Embryonic facial prominence (tissue), 1 donor: ENCODE results near the gene XPOT.
A peak's percentile ranks its signal among the peaks of the same experiment; 100 is the strongest.
"Not testable (repeated sequence)": the region's sequence is repeated elsewhere in the genome, so short reads cannot be mapped to it uniquely, and the experiment has no call there.

Experiments
- DNase-seq: peaks from one replicate; pipeline ENCODE4 v3.0.0-alpha.2; 2016; ENCODE audit errors: extremely low spot score

Gene XPOT, protein sequence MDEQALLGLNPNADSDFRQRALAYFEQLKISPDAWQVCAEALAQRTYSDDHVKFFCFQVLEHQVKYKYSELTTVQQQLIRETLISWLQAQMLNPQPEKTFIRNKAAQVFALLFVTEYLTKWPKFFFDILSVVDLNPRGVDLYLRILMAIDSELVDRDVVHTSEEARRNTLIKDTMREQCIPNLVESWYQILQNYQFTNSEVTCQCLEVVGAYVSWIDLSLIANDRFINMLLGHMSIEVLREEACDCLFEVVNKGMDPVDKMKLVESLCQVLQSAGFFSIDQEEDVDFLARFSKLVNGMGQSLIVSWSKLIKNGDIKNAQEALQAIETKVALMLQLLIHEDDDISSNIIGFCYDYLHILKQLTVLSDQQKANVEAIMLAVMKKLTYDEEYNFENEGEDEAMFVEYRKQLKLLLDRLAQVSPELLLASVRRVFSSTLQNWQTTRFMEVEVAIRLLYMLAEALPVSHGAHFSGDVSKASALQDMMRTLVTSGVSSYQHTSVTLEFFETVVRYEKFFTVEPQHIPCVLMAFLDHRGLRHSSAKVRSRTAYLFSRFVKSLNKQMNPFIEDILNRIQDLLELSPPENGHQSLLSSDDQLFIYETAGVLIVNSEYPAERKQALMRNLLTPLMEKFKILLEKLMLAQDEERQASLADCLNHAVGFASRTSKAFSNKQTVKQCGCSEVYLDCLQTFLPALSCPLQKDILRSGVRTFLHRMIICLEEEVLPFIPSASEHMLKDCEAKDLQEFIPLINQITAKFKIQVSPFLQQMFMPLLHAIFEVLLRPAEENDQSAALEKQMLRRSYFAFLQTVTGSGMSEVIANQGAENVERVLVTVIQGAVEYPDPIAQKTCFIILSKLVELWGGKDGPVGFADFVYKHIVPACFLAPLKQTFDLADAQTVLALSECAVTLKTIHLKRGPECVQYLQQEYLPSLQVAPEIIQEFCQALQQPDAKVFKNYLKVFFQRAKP

DNA sequence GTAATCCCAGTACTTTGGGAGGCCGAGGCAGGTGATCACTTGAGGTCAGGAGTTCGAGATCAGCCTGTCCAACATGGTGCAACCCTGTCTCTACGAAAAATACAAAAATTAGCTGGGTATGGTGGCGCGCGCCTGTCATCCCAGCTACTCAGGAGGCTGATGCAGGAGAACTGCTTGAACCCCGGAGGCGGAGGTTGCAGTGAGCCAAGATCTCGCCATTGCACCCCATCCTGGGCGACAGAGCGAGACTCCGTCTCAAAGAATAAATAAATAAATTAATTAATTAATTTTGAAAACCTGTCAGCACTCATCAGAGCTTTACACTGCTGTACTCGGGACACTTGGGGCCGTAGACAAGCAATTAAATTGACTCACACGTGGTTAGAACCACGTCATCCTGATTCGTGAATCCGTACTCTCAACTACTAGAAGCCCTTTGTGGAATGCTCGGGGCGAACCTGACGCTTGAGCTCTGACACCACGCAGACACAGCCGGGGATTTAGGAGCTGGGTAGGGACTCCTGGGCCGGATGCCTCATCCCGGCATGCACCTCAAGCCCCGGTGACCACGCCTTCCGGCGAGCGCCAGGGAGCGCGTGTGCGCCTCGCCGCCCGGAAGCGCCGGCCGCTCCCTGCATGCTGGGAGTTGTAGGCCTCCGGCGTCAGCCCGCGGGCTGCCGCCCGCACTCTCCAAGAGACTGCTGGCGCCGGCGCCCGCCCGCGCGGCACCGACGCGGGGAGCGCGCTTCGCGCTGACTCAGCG is at the start of gene XPOT:
Gene XPOT (plus strand): TSS at position 686 of the 763 bp plus-strand sequence. CDS start 5,644 bp downstream, outside the sequence.
- DNase-seq, result peak; percentile 88

DNA sequence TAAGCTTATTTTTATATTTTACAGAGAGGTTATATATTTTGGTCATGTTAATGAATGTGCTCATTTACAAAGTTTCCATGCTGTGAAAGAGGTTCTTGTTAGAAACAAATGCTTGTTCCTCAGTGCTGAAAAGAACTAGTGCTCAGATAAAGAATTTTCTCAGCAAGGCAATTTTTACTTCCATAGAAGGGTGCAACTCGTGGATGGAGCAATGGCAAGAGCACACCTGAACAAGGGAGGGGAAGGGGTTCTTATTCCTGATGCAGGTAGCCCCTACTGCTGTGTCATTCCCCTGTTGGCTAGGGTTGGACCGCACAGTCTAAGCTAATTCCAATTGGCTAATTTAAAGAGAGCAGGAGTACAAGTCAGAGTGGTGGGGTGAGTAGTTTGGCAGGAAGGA is 48.0 kb upstream of the XPOT start:
- not testable (repeated sequence) for DNase-seq

DNA sequence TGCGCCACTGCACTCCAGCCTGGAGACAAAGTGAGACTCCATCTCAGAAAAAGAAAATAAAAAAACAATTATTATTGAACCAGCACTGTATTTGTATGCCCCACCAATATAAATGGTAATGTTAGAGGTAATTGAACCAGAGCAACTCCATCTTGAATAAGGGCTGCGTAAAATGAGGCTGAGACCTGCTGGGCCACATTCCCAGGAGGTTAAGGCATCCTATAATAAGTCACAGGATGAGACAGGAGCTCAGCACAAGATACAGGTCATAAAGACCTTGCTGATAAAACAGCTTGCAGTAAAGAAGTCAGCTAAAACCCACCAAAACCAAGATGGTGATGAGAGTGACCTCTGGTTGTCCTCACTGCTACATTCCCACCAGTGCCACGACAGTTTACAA is 43.0 kb upstream of the XPOT start:
- DNase-seq, result not testable (repeated sequence)

DNA sequence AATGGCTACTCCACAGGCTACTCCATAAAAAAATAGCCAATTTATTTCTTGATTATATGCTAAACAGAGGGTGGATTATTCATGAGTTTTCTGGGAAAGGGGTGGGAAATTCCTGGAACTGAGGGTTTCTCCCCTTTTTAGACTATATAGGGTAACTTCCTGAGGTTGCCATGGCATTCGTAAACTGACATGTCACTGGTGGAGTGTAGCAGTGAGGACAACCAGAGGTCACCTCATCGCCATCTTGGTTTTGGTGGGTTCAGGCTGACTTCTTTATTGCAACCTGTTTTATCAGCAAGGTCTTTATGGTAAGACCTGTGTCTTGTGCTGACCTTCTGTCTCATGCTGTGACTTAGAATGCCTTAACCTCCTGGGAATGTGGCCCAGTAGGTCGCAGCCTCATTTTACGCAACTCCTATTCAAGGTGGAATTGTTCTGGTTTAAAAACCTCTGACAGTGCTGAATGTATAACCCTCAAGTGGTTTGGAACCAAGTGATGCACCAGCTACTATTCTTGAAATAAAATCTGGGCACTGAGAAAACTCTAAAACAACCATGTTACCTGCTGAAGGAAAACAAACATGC is 41.4 kb upstream of the XPOT start:
- no peak for DNase-seq

DNA sequence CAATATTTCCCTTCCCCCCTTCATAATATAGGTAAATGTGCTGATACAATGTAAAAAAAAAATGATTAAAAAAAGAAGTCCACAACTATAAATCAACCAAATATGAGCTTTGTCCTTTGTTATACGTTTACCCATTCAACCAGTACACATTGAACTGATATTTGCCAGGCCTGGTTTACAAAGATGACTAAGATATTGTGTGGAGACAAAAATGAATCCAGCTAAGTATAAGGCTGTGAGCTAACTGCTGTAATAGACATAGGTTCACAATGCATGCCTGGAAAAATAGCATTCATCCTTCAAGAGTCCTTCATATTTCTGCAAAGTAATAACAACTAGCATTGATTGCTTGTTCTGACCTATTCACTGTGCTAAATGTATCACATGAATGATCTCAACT is 20.5 kb upstream of the XPOT start:
- no peak for DNase-seq

DNA sequence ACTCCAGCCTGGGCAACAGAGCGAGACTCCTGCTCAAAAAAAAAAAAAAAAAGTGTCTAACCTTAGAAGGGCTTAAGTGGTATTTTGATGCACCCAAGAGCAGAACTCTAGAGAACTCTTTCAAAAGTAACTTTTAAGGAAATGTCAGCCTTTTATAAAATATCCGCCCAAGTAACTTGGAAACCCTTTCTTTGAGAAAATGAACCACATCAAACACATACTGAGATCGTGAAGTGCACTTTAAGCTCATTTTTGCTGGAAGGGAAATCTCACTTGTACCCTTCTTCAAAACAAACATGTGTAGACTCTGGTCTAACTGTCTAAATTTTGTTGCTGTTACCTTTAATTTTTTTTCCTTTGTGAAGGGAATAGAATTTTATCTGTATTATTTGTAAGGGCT is 19.2 kb upstream of the XPOT start:
- DNase-seq, result no peak

DNA sequence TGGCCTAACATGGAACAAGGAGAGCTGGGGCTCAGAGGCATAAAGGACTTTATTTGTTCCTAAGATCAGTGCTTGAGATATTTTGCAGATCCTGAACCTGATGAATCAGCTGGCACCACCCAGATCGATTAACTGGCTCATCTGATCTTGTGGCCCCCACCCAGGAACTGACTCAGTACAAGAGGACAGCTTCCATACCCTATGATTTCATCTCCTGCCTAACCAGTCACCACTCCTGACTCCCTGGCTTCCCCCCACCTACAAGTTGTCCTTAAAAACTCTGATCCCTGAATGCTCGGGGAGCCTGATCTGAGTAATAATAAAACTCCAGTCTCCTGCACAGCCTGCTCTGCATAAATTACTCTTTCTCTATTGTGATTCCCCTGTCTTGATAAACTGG is 18.7 kb upstream of the XPOT start:
- DNase-seq, result no peak

DNA sequence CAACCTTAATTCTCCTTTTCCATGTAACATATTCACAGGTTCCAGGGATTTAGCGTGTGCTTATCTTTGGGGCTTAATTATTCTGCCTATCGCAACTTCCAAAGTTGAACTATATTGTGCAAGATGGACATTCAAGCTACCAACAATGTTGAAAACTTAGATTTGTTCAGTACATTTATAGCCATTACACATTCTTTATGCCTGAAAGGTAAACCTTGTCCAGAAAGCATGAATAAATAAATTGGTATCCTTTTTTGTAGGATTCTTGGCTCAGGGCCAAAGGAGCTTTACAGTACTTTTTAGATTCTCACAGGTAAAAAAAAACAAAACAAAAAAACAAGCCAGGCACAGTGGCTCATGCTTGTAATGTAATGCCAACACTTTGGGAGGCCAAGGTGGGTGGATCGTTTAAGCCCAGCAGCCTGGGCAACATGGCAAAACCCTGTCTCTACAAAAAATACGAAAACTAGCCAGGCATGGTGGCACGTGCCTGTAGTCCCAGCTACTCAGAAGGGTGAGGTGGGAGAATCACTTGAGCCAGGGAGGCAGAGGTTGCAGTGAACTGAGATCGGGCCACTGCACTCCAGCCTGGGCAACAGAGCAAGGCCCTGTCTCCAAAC is 16.9 kb upstream of the XPOT start:
- DNase-seq, result no peak

DNA sequence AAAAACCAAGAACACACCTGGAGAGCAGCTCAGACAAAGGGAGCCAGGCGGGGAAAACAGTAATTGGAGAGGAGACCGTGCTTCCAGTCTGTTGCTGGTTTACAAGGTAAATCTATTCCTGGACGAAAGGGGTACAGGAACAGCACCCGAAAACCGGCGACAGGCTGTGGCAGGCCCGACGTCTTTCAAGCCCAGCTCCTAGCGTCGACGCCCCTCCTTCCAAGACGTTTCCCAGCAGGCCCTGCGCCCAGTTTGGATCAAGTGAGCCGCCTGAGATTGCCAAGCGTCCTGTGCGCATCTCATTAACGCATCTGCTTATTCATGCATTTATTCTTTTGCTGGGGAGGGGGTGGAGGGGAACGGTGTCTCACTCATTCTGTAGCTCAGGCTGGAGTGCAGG is 15.0 kb upstream of the XPOT start:
- no peak for DNase-seq

DNA sequence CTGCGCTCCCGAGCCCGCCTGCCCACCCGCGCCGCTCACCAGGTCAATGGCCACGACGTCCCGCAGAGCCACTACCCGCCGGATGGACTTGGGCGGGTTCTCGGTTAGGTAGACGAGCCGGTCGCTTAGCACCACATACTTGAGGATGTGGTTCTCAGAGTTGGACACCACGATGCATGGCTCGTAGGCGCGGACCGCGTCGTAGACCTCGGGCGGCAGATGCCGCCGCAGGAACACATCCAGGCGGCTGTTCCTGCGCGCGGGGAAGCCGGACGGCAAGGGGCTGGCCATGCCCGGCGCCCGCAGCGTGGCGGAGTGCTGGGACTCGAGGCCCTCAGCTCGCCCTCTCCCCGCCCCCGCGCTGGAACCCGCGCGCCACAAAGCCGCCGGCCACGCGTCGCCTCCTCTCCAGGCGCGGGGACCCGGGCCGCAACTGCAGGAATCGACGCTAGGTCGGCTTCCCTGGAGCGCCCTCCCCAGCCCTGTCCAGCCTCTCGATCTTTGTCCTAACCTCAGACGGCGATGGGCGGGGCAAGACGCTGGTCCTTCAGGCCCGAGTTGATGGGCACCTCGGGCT is 13.8 kb upstream of the XPOT start, which contains the start of gene C12orf56:
Gene C12orf56 (minus strand): TSS at position 484 of the 577 bp plus-strand sequence. CDS start 193 bp downstream, at position 291.
- no peak for DNase-seq

DNA sequence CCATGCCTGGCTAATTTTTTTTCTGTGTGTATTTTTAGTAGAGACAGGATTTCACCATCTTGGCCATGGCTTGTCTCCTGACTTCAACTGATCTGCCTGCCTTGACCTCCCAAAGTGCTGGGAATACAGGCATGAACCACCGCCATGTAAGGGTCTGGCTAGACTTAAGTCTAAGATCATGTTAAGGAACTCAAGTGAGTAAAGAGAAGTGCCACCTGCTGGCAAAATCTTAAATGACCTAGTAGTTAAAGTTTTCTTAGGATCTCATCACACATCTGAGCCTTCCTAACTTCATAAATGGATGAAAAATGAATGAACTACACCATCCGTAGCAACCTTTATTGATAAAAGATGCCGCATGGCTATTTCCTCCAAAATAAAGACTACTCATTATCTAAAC is 12.0 kb upstream of the XPOT start:
- no peak for DNase-seq

DNA sequence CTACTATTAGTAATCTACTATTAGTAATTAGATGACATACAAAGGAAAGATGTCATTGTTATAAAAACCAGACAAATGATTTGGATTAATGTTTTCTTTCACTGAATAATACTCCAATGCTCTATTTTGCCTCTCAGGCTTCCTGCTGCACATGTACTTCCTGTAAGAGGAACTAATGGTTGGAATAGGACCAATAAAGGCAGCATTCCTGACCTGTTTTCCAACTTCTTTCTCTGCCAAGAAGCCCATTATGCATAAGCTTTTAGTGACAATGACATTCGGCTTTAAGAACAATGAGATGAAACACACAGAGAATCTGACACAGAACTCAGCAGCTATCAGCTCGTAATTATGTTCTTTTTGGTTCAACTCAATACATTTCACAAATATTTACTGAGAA is 8.5 kb upstream of the XPOT start:
- no peak for DNase-seq

DNA sequence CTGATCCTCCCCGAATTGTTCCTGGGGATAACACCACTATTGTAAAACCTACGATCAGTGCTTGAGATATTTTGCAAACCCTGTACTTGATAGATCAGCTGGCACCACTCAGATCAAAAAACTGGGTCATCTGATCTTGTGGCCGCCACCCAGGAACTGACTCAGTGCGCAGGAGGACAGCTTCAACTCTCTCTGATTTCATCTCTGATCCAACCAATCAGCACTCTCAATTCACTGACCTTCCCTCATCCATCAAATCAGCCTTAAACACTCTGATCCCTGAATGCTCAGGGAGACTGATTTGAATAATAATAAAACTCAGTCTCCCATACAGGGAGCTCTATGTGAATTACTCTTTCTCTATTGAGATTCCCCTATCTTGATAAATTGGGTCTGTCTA is 4.2 kb upstream of the XPOT start:
- no peak for DNase-seq

DNA sequence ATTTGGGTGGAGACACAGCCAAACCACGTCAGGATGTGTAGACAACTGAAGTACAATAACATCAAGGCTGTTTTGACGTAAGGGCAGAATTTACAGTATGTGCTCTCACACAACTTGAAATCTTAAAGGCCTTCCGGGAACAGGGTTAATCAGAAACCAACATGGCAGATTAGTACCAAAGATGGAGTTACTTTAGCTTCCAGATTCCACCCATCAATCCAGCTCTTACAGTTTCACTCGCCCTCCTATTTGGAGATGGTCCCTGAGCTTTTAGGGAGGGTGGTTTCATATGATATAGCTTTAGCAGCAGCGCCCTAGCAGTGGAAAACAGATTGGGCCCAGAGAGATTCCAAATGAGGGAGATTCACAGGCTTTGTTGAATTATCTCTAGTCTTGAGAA is 2.0 kb upstream of the XPOT start:
- DNase-seq, result no peak

DNA sequence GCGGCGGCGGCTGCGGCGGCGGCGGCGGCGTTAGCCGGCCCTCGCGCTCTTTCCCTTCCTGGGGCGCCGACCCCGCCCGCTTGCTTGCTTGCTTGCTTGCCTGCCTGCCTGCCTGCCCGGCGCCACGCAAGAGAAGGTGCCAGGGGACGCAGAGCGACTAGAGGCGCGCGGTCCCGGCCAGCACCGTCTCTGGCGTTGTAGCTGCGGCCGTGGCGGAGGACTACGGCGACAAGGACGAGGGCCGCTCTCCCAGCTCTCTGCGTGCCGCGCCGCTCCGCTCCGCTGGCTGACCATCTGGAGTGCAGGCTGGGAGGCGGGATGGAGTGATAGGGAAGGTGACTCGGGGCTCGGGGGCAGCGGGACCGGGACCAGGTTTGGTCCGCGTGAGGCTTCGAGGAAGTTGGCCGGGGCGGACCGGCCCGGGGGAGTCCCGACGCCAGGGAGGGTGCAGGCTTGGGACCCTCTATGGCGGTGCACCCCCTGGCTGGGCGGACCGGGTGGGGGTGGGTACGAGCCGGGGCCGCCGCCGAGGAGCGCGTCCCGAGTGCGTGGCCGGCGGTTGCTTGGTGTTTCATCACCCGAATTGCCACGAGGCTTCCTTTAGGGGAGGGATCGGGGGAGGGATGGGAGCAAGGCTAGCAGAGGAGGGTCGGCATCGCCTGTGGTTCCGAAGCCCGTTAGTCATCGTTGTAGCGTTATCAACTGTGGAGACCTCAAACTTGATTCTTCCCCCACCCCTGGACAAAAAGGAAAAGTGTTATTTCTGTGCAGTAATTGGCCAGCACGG is 471 bp downstream of the XPOT start:
- DNase-seq, result peak; percentile 17

DNA sequence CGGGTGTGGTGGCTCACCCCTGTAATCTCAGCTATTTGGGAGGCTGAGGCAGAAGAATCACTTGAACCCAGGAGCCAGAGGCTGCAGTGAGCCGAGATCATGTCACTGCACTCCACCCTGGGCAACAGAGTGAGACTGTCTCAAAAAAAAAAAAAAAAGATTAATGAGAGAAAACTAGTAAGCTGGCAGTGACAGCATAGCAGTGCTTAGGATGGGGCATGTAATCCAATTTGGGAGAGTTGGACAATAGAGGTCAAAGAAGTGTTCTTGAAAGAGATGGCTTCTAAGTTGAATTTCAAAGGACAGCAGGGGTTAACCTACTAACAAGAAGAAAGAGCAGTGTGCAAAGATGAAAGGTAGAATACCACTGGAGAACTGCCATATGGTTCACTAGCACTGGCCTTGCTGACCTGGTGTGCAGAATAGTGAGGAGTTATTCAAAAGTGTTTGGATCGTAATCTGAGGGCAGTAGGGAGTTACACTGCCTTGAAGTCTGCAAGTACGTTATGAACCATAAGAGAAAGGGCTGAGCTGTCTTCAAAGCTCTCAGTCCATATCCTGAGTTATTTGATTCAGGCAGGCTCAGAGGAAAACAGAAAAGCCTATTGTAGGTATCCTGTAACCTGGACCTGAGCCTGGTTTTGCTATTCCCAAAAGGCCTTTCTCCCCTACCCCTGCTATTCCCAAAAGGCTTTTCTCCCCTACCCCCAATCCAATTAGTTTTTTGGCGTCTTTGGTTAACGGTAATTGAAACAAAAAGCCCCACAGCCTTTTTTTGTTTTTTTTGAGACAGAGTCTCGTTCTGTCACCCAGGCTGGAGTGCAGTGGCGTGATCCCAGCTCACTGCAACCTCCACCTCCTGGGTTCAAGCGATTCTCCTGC is 3.4 kb downstream of the XPOT start:
- no peak for DNase-seq

DNA sequence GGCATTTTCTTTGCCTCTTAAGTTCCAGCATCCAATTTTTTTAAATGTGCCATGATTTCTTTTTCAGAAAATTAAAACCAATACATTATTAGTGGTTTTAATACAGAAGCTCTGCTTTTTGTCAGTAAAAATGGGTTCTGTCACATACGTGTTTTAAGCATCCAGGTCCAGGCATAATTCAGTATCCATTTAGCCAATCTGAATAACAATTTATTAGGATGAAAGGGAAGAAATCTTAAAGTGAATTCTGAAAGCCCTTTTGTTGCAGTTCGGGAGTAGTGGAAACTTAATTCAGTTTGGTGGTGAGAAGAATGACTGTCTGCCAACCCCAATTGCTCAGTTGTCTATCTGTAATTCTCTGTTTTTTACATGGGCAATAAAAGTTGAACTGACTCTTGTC is 7.2 kb downstream of the XPOT start:
- DNase-seq, result no peak

DNA sequence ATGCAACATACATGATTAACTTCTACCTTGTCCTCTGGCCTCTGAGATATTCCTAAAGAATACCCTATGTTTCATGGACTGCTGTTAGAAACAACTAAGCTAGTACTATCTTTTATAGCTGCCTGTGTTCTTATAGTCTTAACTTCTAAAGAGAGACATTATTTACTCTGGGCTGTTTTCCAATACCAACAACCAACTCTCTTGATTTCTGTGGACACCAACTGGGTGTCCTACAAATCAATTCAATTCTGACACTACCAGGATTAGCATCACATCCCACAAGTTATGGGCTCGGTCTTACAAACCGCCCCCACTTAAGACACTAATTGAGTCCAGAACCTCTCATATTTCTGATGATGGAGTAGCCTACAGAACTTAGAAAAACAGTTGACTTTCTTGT is 8.3 kb downstream of the XPOT start:
- no peak for DNase-seq

DNA sequence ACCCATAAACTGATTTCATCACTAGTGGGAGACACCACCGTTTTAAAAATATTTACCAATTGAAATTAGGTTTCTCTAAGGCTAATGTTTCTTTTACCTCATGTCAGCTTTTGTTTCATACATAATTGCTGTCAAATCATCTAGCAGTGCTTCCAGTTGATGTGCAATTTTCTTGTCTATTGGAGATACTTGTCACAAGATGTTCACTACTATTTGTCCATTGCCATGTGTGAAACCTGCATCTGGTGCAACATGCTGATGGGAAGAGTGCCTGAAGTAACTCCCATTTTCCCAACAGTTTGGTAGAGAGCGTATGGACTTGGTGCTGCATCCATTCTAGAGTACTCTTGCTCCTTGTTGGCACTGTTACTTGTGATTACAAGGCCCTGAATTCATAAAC is 9.7 kb downstream of the XPOT start:
- no peak for DNase-seq
